NCI-H187 treated with DMSO at 0.1 percent for 48 hours (cell line): ENCODE data around the gene NSUN7.
"Not testable (repeated sequence)": the region's sequence is repeated elsewhere in the genome, so short reads cannot be mapped to it uniquely, and the experiment has no call there.

Source experiments
- DNase-seq: peaks from one replicate; lab custom pipeline; 2025; lab: John Stamatoyannopoulos, UW

Gene NSUN7

GRCh38 chr4:40749717-40750460, at the start of gene NSUN7:
Gene NSUN7, plus strand, starts transcription at chr4:40749955. Its CDS starts 739 bp downstream, at chr4:40750694.
- peak; percentile 66 for DNase-seq

GRCh38 chr4:40702137-40702799, 47.5 kb upstream of the NSUN7 start:
- no peak for DNase-seq

GRCh38 chr4:40702800-40703151, 47.0 kb upstream of the NSUN7 start:
- no peak for DNase-seq

- DNase-seq, result no peak
These were observed 45.7 kb upstream of the NSUN7 start for GRCh38 chr4:40704073-40704472.

GRCh38 chr4:40710484-40711254, 39.1 kb upstream of the NSUN7 start:
- no peak for DNase-seq

GRCh38 chr4:40713001-40713400, 36.8 kb upstream of the NSUN7 start:
- DNase-seq, result not testable (repeated sequence)

GRCh38 chr4:40713798-40714197, 36.0 kb upstream of the NSUN7 start:
- no peak for DNase-seq

- no peak for DNase-seq
These were observed 31.2 kb upstream of the NSUN7 start for GRCh38 chr4:40718586-40718985.

- DNase-seq, result peak; percentile 27
These were observed 30.6 kb upstream of the NSUN7 start for GRCh38 chr4:40719008-40719623.

- no peak for DNase-seq
These were observed 29.4 kb upstream of the NSUN7 start for GRCh38 chr4:40720351-40720750.

GRCh38 chr4:40720916-40721315, 28.8 kb upstream of the NSUN7 start:
- no peak for DNase-seq

- no peak for DNase-seq
These were observed 28.0 kb upstream of the NSUN7 start for GRCh38 chr4:40721730-40722171.

GRCh38 chr4:40722576-40723161, 27.1 kb upstream of the NSUN7 start:
- DNase-seq, result no peak

GRCh38 chr4:40723728-40724127, 26.0 kb upstream of the NSUN7 start:
- DNase-seq, result no peak

- DNase-seq, result no peak
These were observed 21.4 kb upstream of the NSUN7 start for GRCh38 chr4:40728333-40728732.

- DNase-seq, result no peak
These were observed 20.2 kb upstream of the NSUN7 start for GRCh38 chr4:40729555-40729954.

- no peak for DNase-seq
These were observed 19.6 kb upstream of the NSUN7 start for GRCh38 chr4:40730091-40730679.

GRCh38 chr4:40731361-40731760, 18.4 kb upstream of the NSUN7 start:
- no peak for DNase-seq

- peak; percentile 50 for DNase-seq
These were observed 17.9 kb upstream of the NSUN7 start for GRCh38 chr4:40731792-40732245.

- DNase-seq, result no peak
These were observed 16.0 kb upstream of the NSUN7 start for GRCh38 chr4:40733752-40734151.

- no peak for DNase-seq
These were observed 15.3 kb upstream of the NSUN7 start for GRCh38 chr4:40734497-40734896.

GRCh38 chr4:40736910-40737309, 12.8 kb upstream of the NSUN7 start:
- no peak for DNase-seq
